ENCODE results near the gene ZNF831.

Gene ZNF831

DNA sequence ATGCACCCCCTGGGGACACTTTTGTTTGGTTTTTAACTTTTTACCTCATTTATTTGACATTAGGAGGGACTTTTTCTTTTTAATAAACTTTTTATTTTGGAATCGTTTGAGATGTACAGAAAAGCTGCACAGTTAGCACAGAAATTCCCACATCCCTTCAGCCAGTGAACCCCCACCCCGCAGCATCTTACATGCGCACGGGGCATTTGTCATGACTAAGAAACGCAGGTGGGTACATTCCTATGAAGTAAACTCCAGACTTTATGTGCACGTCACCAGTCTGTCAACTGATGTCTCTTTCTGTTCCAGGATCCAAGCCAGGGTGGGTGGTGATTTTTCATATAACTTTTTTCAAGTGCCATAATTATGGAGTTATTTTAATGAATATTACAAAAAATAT, 4.9 kb upstream of the ZNF831 start:
- no peak overlapping the region for H3K4me2 ChIP-seq (ENCODE audit: insufficient read depth, low read length, poor library complexity, severe bottlenecking)
- H3K27ac ChIP-seq (replicated peaks; ENCODE audit: low read length) = no peak overlapping the region
- H3K27me3 ChIP-seq (ENCODE audit: control insufficient read depth in 3 of 3, insufficient read depth in 3 of 3, low read depth in 1 of 3, low read length in 3 of 3) = peaks cover 0 to 14% (median 0%) of the 10 kb centered on the region in 3 experiments
- no peak overlapping the region for H2BK15ac ChIP-seq (ENCODE audit: low read length)
- no peak overlapping the region for H2AFZ ChIP-seq (ENCODE audit: low read length)
- H3K4ac ChIP-seq (ENCODE audit: low read length) = no peak overlapping the region
- no peak overlapping the region for H2AK5ac ChIP-seq (ENCODE audit: low read depth, low read length)
- no peaks in the 10 kb centered on the region for H3K36me3 ChIP-seq (replicated peaks in 1 of 2; ENCODE audit: control insufficient read depth in 2 of 2, insufficient read depth in 2 of 2, low read length in 2 of 2)
- H3K18ac ChIP-seq (ENCODE audit: low read length) = no peak overlapping the region
- no peak for DNase-seq (ENCODE audit: low spot score)
- no peak overlapping the region for H4K8ac ChIP-seq (ENCODE audit: low read depth, low read length)
- H3K4me3 ChIP-seq (ENCODE audit: low read length in 2 of 2) = no peak overlapping the region
- peaks cover 0 to 7% of the 10 kb centered on the region in 2 donors for H3K4me1 ChIP-seq (ENCODE audit: control insufficient read depth in 2 of 2, insufficient read depth in 1 of 2, low read depth in 1 of 2, low read length in 2 of 2)
- H4K91ac ChIP-seq (ENCODE audit: low read depth, low read length, poor library complexity) = no peak overlapping the region
- H2BK12ac ChIP-seq (ENCODE audit: low read length) = no peak overlapping the region
- no peak overlapping the region for H3K14ac ChIP-seq (ENCODE audit: low read length)
- no peaks in the 10 kb centered on the region for H3K9me3 ChIP-seq (replicated peaks in 1 of 2; ENCODE audit: control insufficient read depth in 2 of 2, insufficient read depth in 1 of 2, low read depth in 1 of 2, low read length in 2 of 2)
- no peak overlapping the region for H3K9ac ChIP-seq (ENCODE audit: low read depth, low read length, poor library complexity)
- no peak overlapping the region for H3K23ac ChIP-seq (ENCODE audit: low read depth, low read length, poor library complexity)
- H3K79me1 ChIP-seq (ENCODE audit: low read depth, low read length) = no peaks in the 10 kb centered on the region
- no peak overlapping the region for H2BK5ac ChIP-seq (ENCODE audit: low read length)
- no CpG with 5 or more reads among the region's 6 CpGs for WGBS, 2 donors (ENCODE audit: extremely low coverage in 2 of 2, insufficient read length in 2 of 2, insufficient replicate concordance in 1 of 2)
- no peak overlapping the region for H2BK120ac ChIP-seq (ENCODE audit: low read depth, low read length)

DNA sequence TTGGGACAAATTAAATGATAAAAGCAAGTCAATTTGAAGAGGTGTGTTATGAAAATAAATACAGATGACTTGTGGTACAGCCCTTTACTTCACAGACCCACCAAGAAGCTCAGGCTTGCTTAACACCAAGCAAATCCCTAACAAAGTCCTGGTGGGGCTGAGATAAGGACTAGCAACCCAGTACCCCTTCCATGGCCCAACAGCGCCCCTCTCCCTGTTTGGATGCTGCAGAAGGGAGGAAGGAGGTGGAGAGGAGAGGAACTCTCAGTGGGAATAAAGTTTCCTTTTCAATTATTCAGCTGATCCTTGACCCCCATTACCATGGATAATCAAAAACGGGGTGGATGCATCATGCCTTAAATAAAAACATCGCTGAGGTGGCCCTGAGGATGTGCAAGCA, 4.5 kb upstream of the ZNF831 start:
- no peak overlapping the region for H3K4ac ChIP-seq (ENCODE audit: low read length)
- no peaks in the 10 kb centered on the region for H3K9me3 ChIP-seq (replicated peaks in 1 of 2; ENCODE audit: control insufficient read depth in 2 of 2, insufficient read depth in 1 of 2, low read depth in 1 of 2, low read length in 2 of 2)
- H3K4me3 ChIP-seq (ENCODE audit: low read length in 2 of 2) = no peak overlapping the region
- H2AK5ac ChIP-seq (ENCODE audit: low read depth, low read length) = no peak overlapping the region
- no peak overlapping the region for H3K14ac ChIP-seq (ENCODE audit: low read length)
- H2BK12ac ChIP-seq (ENCODE audit: low read length) = no peak overlapping the region
- H3K27me3 ChIP-seq (ENCODE audit: control insufficient read depth in 3 of 3, insufficient read depth in 3 of 3, low read depth in 1 of 3, low read length in 3 of 3) = peaks cover 0 to 11% (median 0%) of the 10 kb centered on the region in 3 experiments
- no peak overlapping the region for H4K91ac ChIP-seq (ENCODE audit: low read depth, low read length, poor library complexity)
- H3K18ac ChIP-seq (ENCODE audit: low read length) = no peak overlapping the region
- no peaks in the 10 kb centered on the region for H3K79me1 ChIP-seq (ENCODE audit: low read depth, low read length)
- no peak overlapping the region for H3K27ac ChIP-seq (replicated peaks; ENCODE audit: low read length)
- no peak overlapping the region for H3K9ac ChIP-seq (ENCODE audit: low read depth, low read length, poor library complexity)
- no peaks in the 10 kb centered on the region for H3K36me3 ChIP-seq (replicated peaks in 1 of 2; ENCODE audit: control insufficient read depth in 2 of 2, insufficient read depth in 2 of 2, low read length in 2 of 2)
- no CpG with 5 or more reads among the region's 3 CpGs for WGBS, 2 donors (ENCODE audit: extremely low coverage in 2 of 2, insufficient read length in 2 of 2, insufficient replicate concordance in 1 of 2)
- H2BK15ac ChIP-seq (ENCODE audit: low read length) = no peak overlapping the region
- no peak overlapping the region for H2BK5ac ChIP-seq (ENCODE audit: low read length)
- H3K4me1 ChIP-seq (ENCODE audit: control insufficient read depth in 2 of 2, insufficient read depth in 1 of 2, low read depth in 1 of 2, low read length in 2 of 2) = peaks cover 0 to 7% of the 10 kb centered on the region in 2 donors
- no peak overlapping the region for H4K8ac ChIP-seq (ENCODE audit: low read depth, low read length)
- H3K23ac ChIP-seq (ENCODE audit: low read depth, low read length, poor library complexity) = no peak overlapping the region
- no peak overlapping the region for H2BK120ac ChIP-seq (ENCODE audit: low read depth, low read length)
- no peak overlapping the region for H3K4me2 ChIP-seq (ENCODE audit: insufficient read depth, low read length, poor library complexity, severe bottlenecking)
- DNase-seq (ENCODE audit: low spot score) = no peak
- H2AFZ ChIP-seq (ENCODE audit: low read length) = no peak overlapping the region

DNA sequence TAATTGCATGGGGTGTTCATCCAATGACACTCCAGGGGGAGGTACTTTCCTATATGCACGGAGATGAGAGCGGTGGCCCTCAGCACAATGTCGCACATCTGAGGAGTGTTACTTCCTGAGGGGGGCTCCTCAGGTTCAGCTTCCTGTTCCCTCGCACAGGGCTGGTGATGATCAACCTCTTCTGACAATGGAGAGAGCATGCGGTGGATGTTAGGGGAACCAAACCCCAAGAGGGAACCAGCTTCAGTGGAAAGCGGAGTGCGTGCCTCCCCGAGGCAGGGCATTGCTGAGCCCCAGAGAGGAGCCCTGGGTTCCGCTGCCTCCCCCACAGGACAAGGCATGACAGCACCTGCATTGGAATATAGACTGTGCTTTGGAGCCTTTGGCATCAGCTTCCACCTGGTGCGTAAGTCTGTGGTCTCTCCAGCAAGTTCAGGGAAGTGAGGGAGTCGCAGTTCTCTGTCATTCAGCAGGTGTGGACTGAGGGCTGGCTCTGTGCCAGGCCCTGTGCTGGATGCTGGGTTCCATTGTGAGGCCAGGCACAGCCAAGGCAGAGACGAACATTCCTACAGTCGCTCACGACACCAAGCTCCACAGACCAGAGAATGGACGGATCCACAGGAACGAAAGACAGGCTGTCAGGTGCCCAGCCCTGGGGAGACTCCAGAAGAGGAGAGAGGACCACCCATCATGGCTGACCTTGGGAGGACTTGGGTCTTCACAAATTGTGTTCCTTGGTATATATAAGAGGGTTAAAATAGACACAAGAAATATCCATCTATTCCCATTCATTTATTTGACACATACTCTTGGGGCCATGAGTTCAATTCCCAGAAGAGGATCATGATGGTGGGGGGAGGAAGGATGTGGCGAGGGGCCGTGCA, 3.9 kb upstream of the ZNF831 start:
- no peak overlapping the region for H3K27ac ChIP-seq (replicated peaks; ENCODE audit: low read length)
- peak overlapping the region; percentile 40 for H2AK5ac ChIP-seq (ENCODE audit: low read depth, low read length)
- H3K18ac ChIP-seq (ENCODE audit: low read length) = peak overlapping the region; percentile 60
- H4K8ac ChIP-seq (ENCODE audit: low read depth, low read length) = no peak overlapping the region
- H3K4me2 ChIP-seq (ENCODE audit: insufficient read depth, low read length, poor library complexity, severe bottlenecking) = no peak overlapping the region
- no peak overlapping the region for H2AFZ ChIP-seq (ENCODE audit: low read length)
- no peak overlapping the region for H3K4me3 ChIP-seq (ENCODE audit: low read length in 2 of 2)
- no CpG with 5 or more reads among the region's 18 CpGs for WGBS, 2 donors (ENCODE audit: extremely low coverage in 2 of 2, insufficient read length in 2 of 2, insufficient replicate concordance in 1 of 2)
- H3K23ac ChIP-seq (ENCODE audit: low read depth, low read length, poor library complexity) = no peak overlapping the region
- H3K36me3 ChIP-seq (replicated peaks in 1 of 2; ENCODE audit: control insufficient read depth in 2 of 2, insufficient read depth in 2 of 2, low read length in 2 of 2) = no peaks in the 10 kb centered on the region
- H3K4me1 ChIP-seq (ENCODE audit: control insufficient read depth in 2 of 2, insufficient read depth in 1 of 2, low read depth in 1 of 2, low read length in 2 of 2) = peaks cover 0 to 7% of the 10 kb centered on the region in 2 donors
- H3K9me3 ChIP-seq (replicated peaks in 1 of 2; ENCODE audit: control insufficient read depth in 2 of 2, insufficient read depth in 1 of 2, low read depth in 1 of 2, low read length in 2 of 2) = no peaks in the 10 kb centered on the region
- no peak overlapping the region for H2BK5ac ChIP-seq (ENCODE audit: low read length)
- no peak overlapping the region for H3K4ac ChIP-seq (ENCODE audit: low read length)
- H3K9ac ChIP-seq (ENCODE audit: low read depth, low read length, poor library complexity) = no peak overlapping the region
- H2BK120ac ChIP-seq (ENCODE audit: low read depth, low read length) = no peak overlapping the region
- no peaks in the 10 kb centered on the region for H3K79me1 ChIP-seq (ENCODE audit: low read depth, low read length)
- H2BK12ac ChIP-seq (ENCODE audit: low read length) = no peak overlapping the region
- no peak overlapping the region for H2BK15ac ChIP-seq (ENCODE audit: low read length)
- H3K14ac ChIP-seq (ENCODE audit: low read length) = no peak overlapping the region
- no peak for DNase-seq (ENCODE audit: low spot score)
- peaks cover 0 to 5% (median 0%) of the 10 kb centered on the region in 3 experiments for H3K27me3 ChIP-seq (ENCODE audit: control insufficient read depth in 3 of 3, insufficient read depth in 3 of 3, low read depth in 1 of 3, low read length in 3 of 3)
- no peak overlapping the region for H4K91ac ChIP-seq (ENCODE audit: low read depth, low read length, poor library complexity)

DNA sequence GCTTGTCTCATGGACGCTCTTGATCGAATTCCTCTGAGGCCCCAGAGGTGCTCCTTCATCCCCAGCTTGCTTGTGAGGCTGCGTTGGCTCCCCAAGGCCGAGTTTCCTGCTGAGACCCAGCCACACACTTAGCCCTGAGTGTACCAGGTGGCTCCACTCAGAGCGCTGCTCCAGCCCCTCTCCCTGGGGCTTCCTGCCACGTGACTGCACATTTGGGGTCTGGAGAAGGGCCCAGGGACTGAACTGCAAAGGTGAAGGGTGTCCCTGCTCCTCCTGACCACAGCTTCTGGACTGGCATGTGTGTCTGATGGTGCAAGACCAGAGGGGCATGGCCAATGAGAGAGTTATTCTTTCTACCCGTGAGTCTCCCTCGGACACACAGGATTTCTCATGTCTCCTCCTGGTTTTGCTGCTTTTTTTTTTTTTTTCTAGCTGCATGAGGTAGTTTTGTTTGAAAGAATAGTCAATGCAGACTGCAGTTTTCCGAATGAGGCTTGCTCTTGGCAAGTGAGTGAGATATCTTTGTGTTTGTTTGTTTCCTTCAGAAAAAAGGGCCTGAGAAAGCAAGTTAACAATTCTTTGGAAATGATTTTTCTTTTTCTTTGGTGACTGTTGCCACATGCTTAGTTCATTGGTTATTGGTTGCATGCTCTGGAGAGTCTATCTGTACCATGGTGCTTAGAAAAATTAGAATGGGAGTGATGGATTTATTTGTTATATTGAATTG, 3.1 kb upstream of the ZNF831 start:
- peak overlapping the region; percentile 62 for H3K18ac ChIP-seq (ENCODE audit: low read length)
- H3K9me3 ChIP-seq (replicated peaks in 1 of 2; ENCODE audit: control insufficient read depth in 2 of 2, insufficient read depth in 1 of 2, low read depth in 1 of 2, low read length in 2 of 2) = no peaks in the 10 kb centered on the region
- peaks cover 0 to under 1% (median 0%) of the 10 kb centered on the region in 3 experiments for H3K27me3 ChIP-seq (ENCODE audit: control insufficient read depth in 3 of 3, insufficient read depth in 3 of 3, low read depth in 1 of 3, low read length in 3 of 3)
- H3K4me1 ChIP-seq (ENCODE audit: control insufficient read depth in 2 of 2, insufficient read depth in 1 of 2, low read depth in 1 of 2, low read length in 2 of 2) = peaks cover 0 to 7% of the 10 kb centered on the region in 2 donors
- no peaks in the 10 kb centered on the region for H3K79me1 ChIP-seq (ENCODE audit: low read depth, low read length)
- no peak for DNase-seq (ENCODE audit: low spot score)
- H2BK15ac ChIP-seq (ENCODE audit: low read length) = no peak overlapping the region
- no peak overlapping the region for H4K8ac ChIP-seq (ENCODE audit: low read depth, low read length)
- no peak overlapping the region for H3K4ac ChIP-seq (ENCODE audit: low read length)
- H3K27ac ChIP-seq (replicated peaks; ENCODE audit: low read length) = no peak overlapping the region
- H3K4me3 ChIP-seq (ENCODE audit: low read length in 2 of 2) = no peak overlapping the region
- no peak overlapping the region for H2AFZ ChIP-seq (ENCODE audit: low read length)
- H4K91ac ChIP-seq (ENCODE audit: low read depth, low read length, poor library complexity) = no peak overlapping the region
- H3K36me3 ChIP-seq (replicated peaks in 1 of 2; ENCODE audit: control insufficient read depth in 2 of 2, insufficient read depth in 2 of 2, low read length in 2 of 2) = no peaks in the 10 kb centered on the region
- H2BK5ac ChIP-seq (ENCODE audit: low read length) = no peak overlapping the region
- H2BK12ac ChIP-seq (ENCODE audit: low read length) = no peak overlapping the region
- no peak overlapping the region for H2AK5ac ChIP-seq (ENCODE audit: low read depth, low read length)
- H2BK120ac ChIP-seq (ENCODE audit: low read depth, low read length) = no peak overlapping the region
- H3K4me2 ChIP-seq (ENCODE audit: insufficient read depth, low read length, poor library complexity, severe bottlenecking) = no peak overlapping the region
- H3K23ac ChIP-seq (ENCODE audit: low read depth, low read length, poor library complexity) = no peak overlapping the region
- H3K9ac ChIP-seq (ENCODE audit: low read depth, low read length, poor library complexity) = no peak overlapping the region
- no CpG with 5 or more reads among the region's 9 CpGs for WGBS, 2 donors (ENCODE audit: extremely low coverage in 2 of 2, insufficient read length in 2 of 2, insufficient replicate concordance in 1 of 2)
- no peak overlapping the region for H3K14ac ChIP-seq (ENCODE audit: low read length)
